Measurements from ENCODE around the gene HNRNPR. TPM values are rescaled to one million over a fixed set of nuclear protein-coding genes. Genes with fewer than 3 reads are reported as not detected.
"Not testable (repeated sequence)": the region's sequence is repeated elsewhere in the genome, so short reads cannot be mapped to it uniquely, and the experiment has no call there.

HNRNPR gene
- polyA plus RNA-seq, 1 of the 3 experiments (the other 2 are of a cell fraction) = 111 TPM

DNA sequence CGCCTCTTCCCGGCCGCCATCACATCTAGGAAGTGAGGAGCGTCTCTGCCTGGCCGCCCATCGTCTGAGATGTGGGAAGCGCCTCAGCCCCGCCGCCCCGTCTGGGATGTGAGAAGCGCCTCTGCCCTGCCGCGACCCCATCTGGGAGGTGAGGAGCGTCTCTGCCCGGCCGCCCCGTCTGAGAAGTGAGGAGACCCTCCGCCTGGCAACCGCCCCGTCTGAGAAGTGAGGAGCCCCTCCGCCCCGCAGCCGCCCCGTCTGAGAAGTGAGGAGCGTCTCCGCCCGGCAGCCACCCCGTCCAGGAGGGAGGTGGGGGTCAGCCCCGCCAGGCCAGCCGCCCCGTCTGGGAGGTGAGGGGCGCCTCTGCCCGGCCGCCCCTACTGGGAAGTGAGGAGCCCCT is 86.7 kb downstream of the HNRNPR start:
- H3K36me3 ChIP-seq (replicated peaks in 1 of 2; ENCODE audit: control insufficient read depth in 1 of 2, insufficient read depth in 2 of 2, low read length in 1 of 2); H3K4me1 ChIP-seq (ENCODE audit: control insufficient read depth in 1 of 2, insufficient read depth in 2 of 2, low read depth in 1 of 2, low read length in 1 of 2); H3K4me2 ChIP-seq; H3K79me2 ChIP-seq (ENCODE audit: insufficient read depth); CTCF ChIA-PET; H3K27ac ChIP-seq (ENCODE audit: low read depth in 2 of 2, low read length in 1 of 2); H3K9ac ChIP-seq; H3K9me2 ChIP-seq; H3K27me3 ChIP-seq (ENCODE audit: insufficient read depth); H4K20me1 ChIP-seq (ENCODE audit: insufficient read depth); POLR2A ChIA-PET; H3F3A ChIP-seq (replicated peaks; ENCODE audit: insufficient read depth); DNase-seq; H3K4me3 ChIP-seq (ENCODE audit: low read depth in 2 of 2, low read length in 1 of 2); H2AFZ ChIP-seq (ENCODE audit: low read depth); H3K9me3 ChIP-seq: not testable (repeated sequence)
- WGBS (ENCODE audit: low lambda C conversion rate) = 96% methylated on average over 10 of the region's 34 CpGs

Other genes with a start within 250 kb of the HNRNPR start
- gene LUZP1, start 175.4 kb downstream of the HNRNPR start, polyA plus RNA-seq (2012; rRNA removed) = 8.9 and 12.5 TPM in 2 replicates
- 0.29 and 0.39 TPM in 2 replicates for gene HTR1D, start 126.8 kb downstream of the HNRNPR start, polyA plus RNA-seq (2012; rRNA removed)
- gene ZNF436, start 25.6 kb upstream of the HNRNPR start, polyA plus RNA-seq (2012; rRNA removed) = 5.0 and 6.4 TPM in 2 replicates
- gene TCEA3, start 80.5 kb upstream of the HNRNPR start, polyA plus RNA-seq (2012; rRNA removed) = 1.1 and 1.2 TPM in 2 replicates
- gene ASAP3, start 139.9 kb upstream of the HNRNPR start, polyA plus RNA-seq (2012; rRNA removed) = 19.6 and 25.2 TPM in 2 replicates
- gene E2F2, start 186.9 kb upstream of the HNRNPR start, polyA plus RNA-seq (2012; rRNA removed) = 0.43 and 0.44 TPM in 2 replicates
- 394 and 504 TPM in 2 replicates for gene ID3, start 215.2 kb upstream of the HNRNPR start, polyA plus RNA-seq (2012; rRNA removed)